ENCODE measurements around the gene P2RX1. TPM values are rescaled to one million over a fixed set of nuclear protein-coding genes. Genes with fewer than 3 reads are reported as not detected.
A peak's percentile ranks its signal among the peaks of the same experiment; 100 is the strongest.

P2RX1 gene
- total RNA-seq, 1 experiment from 2014 or later, result not detected

- Histone ChIP-seq H3K27ac (no peak overlapping the region), H3K79me2 (ENCODE audit: low read depth) (no peaks in the 10 kb centered on the region), H3K4me1 (replicated peaks; ENCODE audit: insufficient read depth) (no peaks in the 10 kb centered on the region), H3K36me3 (ENCODE audit: low read depth) (no peaks in the 10 kb centered on the region), H3K4me2 (no peak overlapping the region), H3K4me3 (no peak overlapping the region), H3K27me3 (ENCODE audit: insufficient read depth, low read depth) (no peaks in the 10 kb centered on the region), H3K9me2 (ENCODE audit: insufficient read depth) (no peaks in the 10 kb centered on the region), H2AFZ (no peak overlapping the region), H4K20me1 (ENCODE audit: insufficient read depth) (no peaks in the 10 kb centered on the region), H3K9me3 (ENCODE audit: insufficient read depth, low read depth) (no peaks in the 10 kb centered on the region), H3F3A (ENCODE audit: insufficient read depth, low read depth) (peaks cover 8% of the 10 kb centered on the region; the same call in 1 of the 2 replicates)
- ChIA-PET CTCF (no interaction called here), POLR2A (ENCODE audit: unreplicated experiment) (interaction anchor here (0.6 kb wide), 1 partner anchor 24 kb away, joined by 3 read pairs; no protein-coding TSS in a partner anchor)
- intact Hi-C loops (cut with micrococcal nuclease; ENCODE audit: unreplicated experiment), result no loop called here
- no peak for TF ChIP-seq CTCF (conservative IDR thresholded peaks at IDR 0.05)
- TF ChIP-seq EZH2 (IDR thresholded peaks at IDR 0.05; ENCODE audit: low read depth), result no peak
- DNase-seq, result peak in 1 of 2 experiments; percentile 12
- BruUV-seq (replicated peaks), result no TSS peak
These were observed 24.9 kb upstream of the P2RX1 start for GRCh38 chr17:3940965-3941698.

DNA sequence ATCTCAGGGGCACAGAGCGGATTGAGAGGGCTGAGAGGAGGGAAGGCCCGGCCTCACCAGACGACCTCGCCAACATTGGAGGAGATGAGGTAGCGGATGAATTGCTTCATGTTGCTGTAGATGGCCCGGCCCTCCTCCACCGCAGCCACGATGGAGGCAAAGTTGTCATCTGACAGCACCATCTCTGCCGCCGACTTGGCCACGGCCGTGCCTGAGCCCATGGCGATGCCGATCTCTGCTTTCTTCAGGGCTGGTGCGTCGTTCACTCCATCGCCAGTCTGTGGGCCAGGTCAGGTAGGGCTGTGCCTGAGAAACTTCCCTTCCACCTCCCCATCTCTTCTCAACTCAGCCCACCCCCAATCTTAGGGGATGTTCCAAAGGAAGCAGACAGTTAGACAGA lies 21.1 kb upstream of the P2RX1 start:
- intact Hi-C loops (cut with micrococcal nuclease; ENCODE audit: unreplicated experiment), result loop anchor here (10.0 kb wide), 1 partner anchor 67 kb away; no protein-coding TSS in a partner anchor
- no TSS peak for BruUV-seq (replicated peaks)
- peaks cover 6% of the 10 kb centered on the region; the same call in 1 of the 2 replicates for H3F3A ChIP-seq (ENCODE audit: insufficient read depth, low read depth)

GRCh38 chr17:3935825-3936355 lies 19.6 kb upstream of the P2RX1 start:
- intact Hi-C loops (cut with micrococcal nuclease; ENCODE audit: unreplicated experiment), result loop anchor here (10.0 kb wide), 1 partner anchor 69 kb away; no protein-coding TSS in a partner anchor
- CTCF ChIA-PET, result interaction anchor here (0.6 to 0.7 kb wide), 2 partner anchors 70 to 73 kb away, joined by 3 to 18 read pairs; no protein-coding TSS in a partner anchor
- no peak for DNase-seq
- no peaks in the 10 kb centered on the region for H3K4me1 ChIP-seq (replicated peaks; ENCODE audit: insufficient read depth)
- POLR2A ChIA-PET (ENCODE audit: unreplicated experiment), result interaction anchor here (0.6 kb wide), 1 partner anchor 31 kb away, joined by 3 read pairs; no protein-coding TSS in a partner anchor
- no peak overlapping the region for H2AFZ ChIP-seq
- no peaks in the 10 kb centered on the region for H3K79me2 ChIP-seq (ENCODE audit: low read depth)
- H4K20me1 ChIP-seq (ENCODE audit: insufficient read depth), result no peaks in the 10 kb centered on the region
- no peaks in the 10 kb centered on the region for H3K27me3 ChIP-seq (ENCODE audit: insufficient read depth, low read depth)
- no peak overlapping the region for H3K4me2 ChIP-seq
- TF ChIP-seq CTCF (conservative IDR thresholded peaks at IDR 0.05), result no peak
- no peak for TF ChIP-seq EZH2 (IDR thresholded peaks at IDR 0.05; ENCODE audit: low read depth)
- H3K9me3 ChIP-seq (ENCODE audit: insufficient read depth, low read depth), result no peaks in the 10 kb centered on the region
- H3K4me3 ChIP-seq, result no peak overlapping the region
- no TSS peak for BruUV-seq (replicated peaks)
- peaks cover 6% of the 10 kb centered on the region; the same call in 1 of the 2 replicates for H3F3A ChIP-seq (ENCODE audit: insufficient read depth, low read depth)
- H3K27ac ChIP-seq, result no peak overlapping the region
- no peaks in the 10 kb centered on the region for H3K9me2 ChIP-seq (ENCODE audit: insufficient read depth)
- no peaks in the 10 kb centered on the region for H3K36me3 ChIP-seq (ENCODE audit: low read depth)

More for the DNA sequence above, 21.1 kb upstream of the P2RX1 start:
- no peaks in the 10 kb centered on the region for H3K79me2 ChIP-seq (ENCODE audit: low read depth)
- H3K27ac ChIP-seq, result no peak overlapping the region
- no peaks in the 10 kb centered on the region for H4K20me1 ChIP-seq (ENCODE audit: insufficient read depth)
- no peaks in the 10 kb centered on the region for H3K9me2 ChIP-seq (ENCODE audit: insufficient read depth)
- no peaks in the 10 kb centered on the region for H3K36me3 ChIP-seq (ENCODE audit: low read depth)
- H3K27me3 ChIP-seq (ENCODE audit: insufficient read depth, low read depth), result no peaks in the 10 kb centered on the region
- DNase-seq, result no peak
- H3K4me1 ChIP-seq (replicated peaks; ENCODE audit: insufficient read depth), result no peaks in the 10 kb centered on the region
- no peaks in the 10 kb centered on the region for H3K9me3 ChIP-seq (ENCODE audit: insufficient read depth, low read depth)
- ChIA-PET CTCF (no interaction called here), POLR2A (ENCODE audit: unreplicated experiment) (no interaction called here)
- H3K4me3 ChIP-seq, result no peak overlapping the region
- no peak overlapping the region for H2AFZ ChIP-seq
- TF ChIP-seq EZH2 (IDR thresholded peaks at IDR 0.05; ENCODE audit: low read depth), result no peak
- TF ChIP-seq CTCF (conservative IDR thresholded peaks at IDR 0.05), result no peak
- no peak overlapping the region for H3K4me2 ChIP-seq

Measured in PC-9 (cell line).